NCI-H2227 treated with DMSO at 0.1 percent for 48 hours (cell line): ENCODE results near the gene CLHC1.
"Not testable (repeated sequence)": the region's sequence is repeated elsewhere in the genome, so short reads cannot be mapped to it uniquely, and the experiment has no call there.

ENCODE experiments used
- DNase-seq: peaks from one replicate; lab custom pipeline; 2025; lab: John Stamatoyannopoulos, UW

The CLHC1 gene

DNA sequence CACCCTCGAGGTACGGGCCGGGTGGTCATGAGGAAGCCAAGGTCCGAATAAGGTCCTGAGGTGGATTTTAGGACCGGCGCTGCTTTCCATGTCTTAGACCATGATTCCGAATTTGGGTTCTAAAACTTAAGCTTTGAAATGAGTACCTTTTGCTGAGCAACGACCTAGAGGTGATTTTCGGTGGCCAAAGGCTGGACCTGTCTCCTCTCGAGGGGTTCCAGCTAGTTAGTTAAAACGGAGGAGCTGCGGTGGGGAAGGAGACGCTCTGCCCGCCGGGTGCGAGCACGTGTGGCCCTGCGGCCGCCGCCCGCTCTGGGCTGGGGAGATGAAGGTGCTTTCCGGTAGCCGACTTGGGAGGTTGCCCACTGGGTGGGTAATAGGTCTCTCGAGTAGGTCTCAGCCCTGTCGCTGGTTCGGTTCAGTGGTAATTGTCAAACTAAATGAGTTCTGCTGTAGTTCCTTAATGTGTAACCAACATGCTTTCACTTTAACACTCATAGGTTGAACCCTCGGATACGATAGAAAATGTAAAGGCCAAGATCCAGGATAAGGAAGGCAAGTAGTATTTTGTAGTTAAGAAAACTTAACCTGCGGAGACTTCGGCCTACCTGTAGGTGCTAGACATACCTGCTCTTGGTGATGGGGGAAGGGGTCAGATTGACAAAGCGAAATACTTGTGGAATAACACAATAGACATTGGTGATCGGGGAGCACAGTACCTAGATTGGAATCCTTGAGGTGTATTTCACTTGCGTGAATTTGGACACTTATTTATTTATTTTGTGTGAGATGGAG is 967 bp upstream of the CLHC1 start:
- DNase-seq, result no peak

DNA sequence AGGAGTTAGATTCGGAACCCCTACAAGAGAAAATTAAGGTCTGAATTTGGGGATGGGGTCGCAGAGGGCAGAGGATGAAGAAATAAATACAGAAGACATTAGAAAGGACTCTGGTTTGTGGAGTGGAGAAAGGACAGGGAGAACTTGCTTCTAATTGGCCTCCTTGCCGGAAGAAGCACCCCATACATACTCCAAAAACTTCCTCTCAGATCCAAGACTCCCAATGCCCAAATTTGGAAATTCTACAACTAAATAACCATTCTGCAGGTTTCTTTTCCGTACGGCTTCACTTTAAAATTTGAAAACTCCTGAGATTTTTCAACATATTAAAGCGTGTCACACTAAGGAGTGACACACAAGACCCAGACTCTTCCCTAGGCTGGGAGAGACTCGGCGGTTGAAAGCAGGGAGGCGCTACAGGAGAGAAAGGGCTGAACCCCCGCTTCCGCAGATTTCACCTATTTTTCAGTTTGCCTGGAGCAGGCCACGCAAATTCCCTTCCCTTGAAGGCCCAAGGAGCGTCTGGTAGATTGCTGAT is 478 bp downstream of the CLHC1 start:
- peak; percentile 34 for DNase-seq

- DNase-seq, result no peak
Measured at GRCh38 chr2:55230551-55230950, 1.5 kb downstream of the CLHC1 start.

GRCh38 chr2:55229221-55229620 is 2.9 kb downstream of the CLHC1 start:
- no peak for DNase-seq

GRCh38 chr2:55228226-55228563 is 3.9 kb downstream of the CLHC1 start:
- no peak for DNase-seq

- DNase-seq, result not testable (repeated sequence)
Measured at GRCh38 chr2:55227437-55228225, 4.5 kb downstream of the CLHC1 start.

- DNase-seq, result no peak
Measured at GRCh38 chr2:55225481-55226020, 6.5 kb downstream of the CLHC1 start.

DNA sequence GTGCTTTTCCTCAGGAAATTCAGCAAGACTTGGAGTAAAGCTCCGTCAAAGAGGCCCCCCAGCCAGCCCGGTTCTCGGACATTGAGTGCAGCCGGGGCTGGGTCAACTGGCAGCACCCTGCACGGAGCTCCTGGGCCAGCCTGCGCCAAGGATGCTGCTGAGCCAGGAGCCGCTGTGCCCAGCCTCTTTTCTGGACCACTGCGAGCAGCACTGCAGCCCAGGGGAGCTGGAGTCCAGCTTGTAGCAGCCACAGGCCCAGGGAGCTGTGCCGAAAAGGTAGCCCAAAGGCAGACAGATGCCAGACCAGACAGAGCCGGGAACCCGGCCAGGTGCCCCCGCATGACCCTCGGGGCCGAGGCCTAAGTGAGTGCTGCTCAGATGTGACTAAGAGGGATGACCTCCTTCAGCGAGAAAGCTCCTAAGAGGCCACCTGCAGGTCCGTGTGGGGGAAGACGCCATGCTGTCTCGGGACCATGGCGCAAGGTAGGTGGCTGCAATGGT is 7.3 kb downstream of the CLHC1 start:
- no peak for DNase-seq

DNA sequence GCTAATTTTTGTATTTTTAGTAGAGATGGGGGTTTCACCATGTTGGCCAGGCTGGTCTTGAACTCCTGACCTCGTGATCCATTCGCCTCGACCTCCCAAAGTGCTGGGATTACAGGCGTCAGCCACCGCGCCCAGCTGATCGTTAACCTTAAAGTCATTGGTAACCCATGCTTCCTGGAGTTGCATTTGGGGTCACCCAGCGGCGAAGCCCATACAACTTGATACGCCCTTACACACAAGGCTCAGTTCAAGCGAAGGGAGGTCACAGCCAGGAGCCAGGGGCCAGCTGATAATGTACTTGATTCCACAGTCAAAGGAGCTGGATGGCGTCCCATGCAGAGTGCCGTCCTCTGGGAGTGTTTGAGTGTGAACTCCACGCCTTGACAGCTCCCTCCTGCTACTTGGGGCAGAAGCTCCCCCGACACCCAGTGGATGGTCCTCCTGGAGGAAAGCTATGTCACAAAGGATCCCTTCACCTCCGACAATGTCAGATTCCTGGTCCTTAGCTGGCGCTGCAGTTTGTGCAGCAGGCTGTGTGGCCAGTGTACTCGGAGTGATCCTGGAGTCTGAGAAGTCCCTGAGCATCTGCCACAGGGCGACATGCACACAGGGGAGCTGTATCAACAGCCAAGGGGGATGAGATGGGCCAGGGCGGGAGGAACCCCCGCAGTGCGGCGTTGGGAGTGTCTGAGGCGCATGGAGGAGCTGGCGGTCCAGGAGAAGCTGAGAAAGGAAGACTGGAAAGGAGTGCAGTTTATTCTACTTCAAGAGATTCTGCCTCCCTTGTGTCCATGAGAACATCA is 7.9 kb downstream of the CLHC1 start:
- DNase-seq, result no peak

GRCh38 chr2:55213822-55214221 is 18.3 kb downstream of the CLHC1 start:
- no peak for DNase-seq

DNA sequence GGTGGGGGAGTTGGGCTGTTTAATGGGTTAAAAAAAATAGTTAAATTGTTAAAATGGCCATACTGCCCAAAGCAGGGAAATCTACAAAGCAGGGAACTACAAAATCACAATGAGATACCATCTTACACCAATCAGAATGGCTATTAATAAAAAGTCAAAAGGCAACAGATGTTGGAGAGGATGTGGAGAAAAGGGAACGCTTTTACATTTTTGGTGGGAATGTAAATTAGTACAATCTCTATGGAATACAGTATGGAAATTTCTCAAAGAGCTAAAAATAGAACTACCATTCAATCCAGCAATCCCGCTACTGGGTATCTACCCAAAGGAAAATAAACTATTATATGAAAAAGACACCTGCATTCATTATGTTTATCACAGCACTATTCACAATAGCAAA is 27.1 kb downstream of the CLHC1 start:
- no peak for DNase-seq

GRCh38 chr2:55204536-55204935 is 27.6 kb downstream of the CLHC1 start:
- DNase-seq, result no peak

GRCh38 chr2:55200416-55200815 is 31.7 kb downstream of the CLHC1 start:
- DNase-seq, result no peak

DNA sequence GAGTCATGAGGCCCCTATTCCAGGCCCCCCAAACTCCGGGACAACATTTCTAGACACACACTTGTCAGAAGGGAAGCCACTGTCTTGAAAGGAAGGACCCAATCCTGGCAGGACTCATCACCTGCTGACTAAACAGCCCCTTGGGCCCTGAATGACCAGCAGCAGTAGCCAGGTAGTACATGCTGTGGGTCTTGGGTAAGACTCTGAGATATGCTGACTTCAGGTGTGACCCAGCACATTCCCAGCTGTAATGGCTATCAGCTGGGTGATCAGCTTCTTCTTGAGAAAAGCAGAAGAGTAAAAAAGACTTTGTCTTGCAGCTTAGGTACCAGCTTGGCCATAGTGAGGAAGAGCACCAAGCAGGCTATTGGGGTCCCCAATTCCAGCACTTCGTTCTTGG is 35.6 kb downstream of the CLHC1 start:
- no peak for DNase-seq

GRCh38 chr2:55191888-55192287 is 40.2 kb downstream of the CLHC1 start:
- not testable (repeated sequence) for DNase-seq

DNA sequence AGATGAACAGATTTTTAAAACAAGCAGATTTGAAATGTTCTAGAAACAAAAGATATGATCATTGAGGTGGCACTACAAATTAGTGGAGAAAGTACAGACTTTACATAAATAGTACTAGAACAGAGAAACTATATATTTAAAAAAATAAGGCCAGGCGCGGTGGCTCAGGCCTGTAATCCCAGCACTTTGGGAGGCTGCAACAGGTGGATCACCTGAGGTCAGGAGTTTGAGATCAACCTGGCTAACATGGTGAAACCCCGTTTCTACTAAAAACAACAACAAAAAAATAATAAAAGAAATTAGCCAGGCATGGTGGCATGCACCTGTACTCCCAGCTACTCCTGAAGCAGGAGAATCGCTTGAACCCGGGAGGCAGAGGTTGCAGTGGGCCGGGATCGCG is 45.3 kb downstream of the CLHC1 start:
- not testable (repeated sequence) for DNase-seq

- DNase-seq, result no peak
Measured at GRCh38 chr2:55180374-55180773, 51.7 kb downstream of the CLHC1 start.

- no peak for DNase-seq
Measured at GRCh38 chr2:55176094-55176415, 56.0 kb downstream of the CLHC1 start.

DNA sequence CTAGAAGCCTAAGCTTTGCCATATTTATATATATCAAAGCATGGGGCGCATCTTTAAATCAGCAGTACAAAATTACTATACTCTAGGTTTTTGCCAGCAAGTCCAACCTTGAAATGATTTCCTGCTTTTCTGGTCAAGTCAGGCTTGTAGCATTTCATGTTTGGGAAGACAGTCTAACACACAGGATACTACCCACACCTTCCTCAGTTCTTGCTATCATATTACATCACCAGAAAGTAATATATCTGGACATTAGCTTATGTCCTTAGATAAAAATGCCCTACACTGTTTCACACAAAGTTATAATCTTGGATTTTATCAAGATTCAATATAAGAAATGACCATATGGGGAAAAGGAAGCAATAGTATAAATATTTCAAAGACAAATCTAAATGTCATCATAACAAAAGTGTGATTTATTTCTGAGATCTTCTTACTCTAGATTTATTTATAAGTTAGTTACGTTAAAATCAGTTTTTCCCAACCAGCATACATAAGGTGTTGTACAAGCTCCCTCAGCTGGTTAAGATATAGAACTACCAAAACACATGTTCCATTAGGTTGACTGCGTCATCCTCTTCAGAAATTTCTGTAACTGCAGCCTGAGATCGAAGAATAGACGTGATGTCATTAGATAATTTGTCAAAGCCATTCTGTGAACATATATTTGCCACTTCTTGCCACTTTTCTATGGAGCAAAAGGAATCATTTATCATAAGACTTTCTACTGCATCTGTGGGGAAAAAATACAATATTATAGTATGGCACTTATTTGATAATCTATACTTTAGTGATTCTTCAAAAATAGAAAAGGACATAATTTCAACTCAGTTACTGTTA is 56.6 kb downstream of the CLHC1 start:
- DNase-seq, result peak; percentile 74

DNA sequence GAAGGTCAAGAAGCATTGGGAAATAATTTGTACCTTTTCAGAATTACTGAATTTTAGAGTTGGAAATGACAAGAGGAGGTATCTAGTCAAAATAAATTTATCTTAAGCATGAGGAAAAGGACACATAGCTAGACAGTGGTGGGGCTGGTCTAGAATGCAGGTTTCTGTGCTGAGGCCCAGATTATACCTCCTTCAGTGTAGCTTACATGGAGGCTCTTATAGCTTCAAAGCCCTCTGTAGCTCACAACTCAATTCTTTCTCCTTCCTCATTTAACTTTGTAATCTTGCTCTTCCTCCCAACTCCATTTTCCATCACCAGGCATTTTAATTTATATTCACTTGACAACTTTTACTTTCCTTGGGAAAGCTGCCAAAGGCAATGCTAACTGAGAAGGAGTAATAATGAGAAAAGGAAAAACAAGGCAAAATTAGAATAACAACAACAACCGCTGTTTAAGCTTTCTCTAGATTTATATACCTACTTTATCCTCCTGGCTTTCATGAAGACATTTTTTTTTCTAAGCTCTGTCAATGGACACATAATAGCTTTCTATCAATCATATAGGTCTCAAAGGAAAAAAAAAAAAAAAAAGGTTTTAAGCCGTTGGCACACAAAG is 58.5 kb downstream of the CLHC1 start:
- no peak for DNase-seq

- no peak for DNase-seq
Measured at GRCh38 chr2:55169915-55170314, 62.2 kb downstream of the CLHC1 start.
